Naive thymus-derived CD4-positive, alpha-beta T cell (primary cell): ENCODE results near the gene NFATC2. TPM values are rescaled to one million over a fixed set of nuclear protein-coding genes. Genes with fewer than 3 reads are reported as not detected.
A peak's percentile ranks its signal among the peaks of the same experiment; 100 is the strongest.

Experiments
- ATAC-seq: fragments of 150-1000 bp; cut with Tn5 transposase; 2 replicates; pipeline ENCODE4 v1.10.0; 2021; ENCODE audit warnings: mild to moderate bottlenecking, moderate library complexity
- CTCF ChIA-PET: fragments of 350-600 bp; sonication (Branson Sonifier 250); formaldehyde crosslinking; loops from one replicate; lab custom pipeline; 2021; ENCODE audit warnings: antibody characterized with exemption; lab: Charles Lee
- POLR2A ChIA-PET: fragments of 350-600 bp; sonication (Branson Sonifier 250); formaldehyde crosslinking; loops from one replicate; lab custom pipeline; 2021; ENCODE audit warnings: antibody characterized with exemption, inconsistent platforms; lab: Charles Lee
- DNase-seq, 9 donors: peaks; one replicate each; pipeline versions ENCODE4 v3.0.0 to v3.0.0-alpha.2; 2020 to 2022; ENCODE audit warnings: mixed read lengths in 1 of 9
- H3K27ac ChIP-seq: one replicate; pipeline ENCODE4 v1.7.0; 2013; ENCODE audit warnings: mild to moderate bottlenecking, low read depth, low read length, moderate library complexity
- H3K27me3 ChIP-seq, 2 donors: one replicate each; pipeline ENCODE4 v1.7.0; 2013; ENCODE audit warnings: low read length in 2 of 2, mild to moderate bottlenecking in 2 of 2, moderate library complexity in 2 of 2; ENCODE audit not compliant: control insufficient read depth in 2 of 2, insufficient read depth in 2 of 2
- H3K36me3 ChIP-seq, 3 experiments: 1 replicate in 2 of 3; 2 replicates in 1 of 3; pipeline ENCODE4 v1.7.0; 2013; ENCODE audit warnings: low read length in 3 of 3, mild to moderate bottlenecking in 3 of 3, moderate library complexity in 1 of 3; ENCODE audit not compliant: insufficient read depth in 3 of 3, control insufficient read depth in 2 of 3
- H3K4me1 ChIP-seq, 2 donors: one replicate each; pipeline ENCODE4 v1.7.0; 2013; ENCODE audit warnings: low read length in 2 of 2, mild to moderate bottlenecking in 2 of 2, moderate library complexity in 1 of 2; ENCODE audit not compliant: control insufficient read depth in 2 of 2, insufficient read depth in 2 of 2
- H3K4me3 ChIP-seq: 2 replicates; pipeline ENCODE4 v1.7.0; 2013; ENCODE audit warnings: mild to moderate bottlenecking, low read length
- H3K9me3 ChIP-seq, 3 experiments: 1 replicate in 2 of 3; 2 replicates in 1 of 3; pipeline ENCODE4 v1.7.0; 2013; ENCODE audit warnings: low read length in 3 of 3; ENCODE audit not compliant: control insufficient read depth in 2 of 3
- H3K27ac Mint-ChIP-seq, 9 donors: one replicate each; pipeline ENCODE4 v1.8.0; 2020 to 2022; ENCODE audit warnings: mixed read lengths in 9 of 9, mild to moderate bottlenecking in 8 of 9, moderate library complexity in 5 of 9, inconsistent platforms in 2 of 9
- H3K27me3 Mint-ChIP-seq, 5 donors: one replicate each; pipeline ENCODE4 v1.8.0; 2021 to 2022; ENCODE audit warnings: mixed read lengths in 5 of 5, mild to moderate bottlenecking in 1 of 5
- H3K36me3 Mint-ChIP-seq, 5 donors: one replicate each; pipeline ENCODE4 v1.8.0; 2020 to 2022; ENCODE audit warnings: mixed read lengths in 5 of 5, mild to moderate bottlenecking in 3 of 5, inconsistent platforms in 1 of 5
- H3K4me1 Mint-ChIP-seq, 7 donors: one replicate each; pipeline ENCODE4 v1.8.0; 2020 to 2022; ENCODE audit warnings: mixed read lengths in 7 of 7, mild to moderate bottlenecking in 3 of 7, inconsistent platforms in 1 of 7
- H3K4me3 Mint-ChIP-seq, 10 donors: one replicate each; pipeline ENCODE4 v1.8.0; 2020 to 2022; ENCODE audit warnings: mild to moderate bottlenecking in 10 of 10, mixed read lengths in 10 of 10, moderate library complexity in 6 of 10, inconsistent platforms in 2 of 10
- H3K9me3 Mint-ChIP-seq, 11 donors: one replicate each; pipeline ENCODE4 v1.8.0; 2020 to 2022; ENCODE audit warnings: mixed read lengths in 11 of 11, mild to moderate bottlenecking in 4 of 11, inconsistent platforms in 1 of 11, moderate library complexity in 1 of 11
- intact Hi-C, 2 donors: fragments of 100-400 bp; cut with micrococcal nuclease; formaldehyde crosslinking; loops; one replicate each; pipeline ENCODE4 v1.15.1; 2023
- polyA plus RNA-seq, 2 donors: library from polyadenylated mRNA; unstranded; fragments of 300-500 nt; fragmentation: Illumina TruSeq; gene quantifications; one replicate each; pipeline ENCODE4 v1.2.3, GENCODE V29; 2021
- total RNA-seq, 6 experiments: library from RNA in 5 of 6; stranded (reverse) in 5 of 6; gene quantifications; 1 replicate in 5 of 6; 2 replicates in 1 of 6; pipeline ENCODE4 v1.2.3 and lab custom pipeline; 2021 to 2026

The NFATC2 gene
- total and polyA plus RNA-seq, 7 experiments from 2014 or later: 16.6 to 66.8 (median 42.6) TPM

- Mint-ChIP-seq H3K4me1 (peaks cover 76 to 94% (median 86%) of the 10 kb centered on the region in 7 donors), H3K4me3 (peak overlapping the region; percentile 3 to 73 (median 57)), H3K27me3 (no peaks in the 10 kb centered on the region), H3K27ac (peak overlapping the region; percentile 14 to 91 (median 74)), H3K36me3 (peaks cover 0 to 23% (median 4%) of the 10 kb centered on the region in 5 donors), H3K9me3 (no peaks in the 10 kb centered on the region)
- DNase-seq (peak in 5 of 9 donors; percentile 28 to 62 (median 41)), ATAC-seq (peak; percentile 55)
- intact Hi-C loops: loop anchor here (1.0 to 5.0 kb wide), 5 partner anchors 13 to 126 kb away; no protein-coding TSS in a partner anchor
- Histone ChIP-seq H3K4me3 (peak overlapping the region; percentile 19), H3K27me3 (no peaks in the 10 kb centered on the region), H3K27ac (peak overlapping the region; percentile 52), H3K9me3 (no peaks in the 10 kb centered on the region), H3K36me3 (peaks cover 0 to 11% (median 0%) of the 10 kb centered on the region in 3 experiments), H3K4me1 (peaks cover 56 to 88% of the 10 kb centered on the region in 2 donors)
- ChIA-PET POLR2A (interaction anchor here (0.6 to 3.0 kb wide), 4 partner anchors 9 to 31 kb away, joined by 3 to 10 read pairs (median 4); partner anchors contain the start of gene NFATC2), CTCF (interaction anchor here (0.6 to 0.8 kb wide), 2 partner anchors 68 to 144 kb away, joined by 3 read pairs; no protein-coding TSS in a partner anchor)
These were observed 14.1 kb downstream of the NFATC2 start for GRCh38 chr20:51528263-51529027.

GRCh38 chr20:51526754-51527153 is 15.8 kb downstream of the NFATC2 start:
- Mint-ChIP-seq H3K27me3 (no peaks in the 10 kb centered on the region), H3K4me1 (peaks cover 75 to 89% (median 82%) of the 10 kb centered on the region in 7 donors), H3K4me3 (peak overlapping the region in 8 of 10 donors; percentile 33 to 85 (median 74)), H3K27ac (peak overlapping the region in 8 of 9 donors; percentile 41 to 90 (median 86)), H3K9me3 (peaks cover 0 to 1% (median 0%) of the 10 kb centered on the region in 11 donors), H3K36me3 (peaks cover 8 to 32% (median 13%) of the 10 kb centered on the region in 5 donors)
- ChIA-PET POLR2A (interaction anchor here (1.3 to 3.0 kb wide), 3 partner anchors 16 to 26 kb away, joined by 3 to 10 read pairs (median 5); partner anchors contain the start of gene NFATC2), CTCF (no interaction called here)
- H3K4me1 ChIP-seq: peaks cover 44 to 71% of the 10 kb centered on the region in 2 donors
- DNase-seq (no peak), ATAC-seq (no peak)
- no peak overlapping the region for H3K4me3 ChIP-seq
- H3K9me3 ChIP-seq: no peaks in the 10 kb centered on the region
- no peaks in the 10 kb centered on the region for H3K27me3 ChIP-seq
- no peak overlapping the region for H3K27ac ChIP-seq
- intact Hi-C loops: loop anchor here in 1 of 2 donors (2.0 to 5.0 kb wide), 2 partner anchors 14 to 124 kb away; no protein-coding TSS in a partner anchor
- peaks cover 0 to 24% (median 5%) of the 10 kb centered on the region in 3 experiments for H3K36me3 ChIP-seq

GRCh38 chr20:51526106-51526470 is 16.4 kb downstream of the NFATC2 start:
- H3K4me3 Mint-ChIP-seq: peak overlapping the region; percentile 70 to 86 (median 79)
- peaks cover 0 to 1% (median 0%) of the 10 kb centered on the region in 11 donors for H3K9me3 Mint-ChIP-seq
- intact Hi-C loops: loop anchor here in 1 of 2 donors (2.0 to 5.0 kb wide), 2 partner anchors 15 to 124 kb away; no protein-coding TSS in a partner anchor
- peaks cover 11 to 32% (median 16%) of the 10 kb centered on the region in 5 donors for H3K36me3 Mint-ChIP-seq
- POLR2A ChIA-PET: interaction anchor here (1.3 to 3.0 kb wide), 3 partner anchors 16 to 25 kb away, joined by 3 to 10 read pairs (median 5); partner anchors contain the start of gene NFATC2
- no peaks in the 10 kb centered on the region for H3K27me3 ChIP-seq
- no peak for ATAC-seq
- H3K27ac ChIP-seq: peak overlapping the region; percentile 46
- CTCF ChIA-PET: interaction anchor here (0.6 kb wide), 1 partner anchor 100 kb away, joined by 3 read pairs; no protein-coding TSS in a partner anchor
- peaks cover 0 to 24% (median 5%) of the 10 kb centered on the region in 3 experiments for H3K36me3 ChIP-seq
- H3K4me1 ChIP-seq: peaks cover 38 to 65% of the 10 kb centered on the region in 2 donors
- H3K9me3 ChIP-seq: no peaks in the 10 kb centered on the region
- peaks cover 68 to 86% (median 78%) of the 10 kb centered on the region in 7 donors for H3K4me1 Mint-ChIP-seq
- peak overlapping the region; percentile 66 to 90 (median 87) for H3K27ac Mint-ChIP-seq
- no peak for DNase-seq
- H3K4me3 ChIP-seq: peak overlapping the region; percentile 33
- no peaks in the 10 kb centered on the region for H3K27me3 Mint-ChIP-seq

- Mint-ChIP-seq H3K27ac (peak overlapping the region; percentile 66 to 90 (median 87)), H3K4me3 (peak overlapping the region; percentile 70 to 86 (median 79)), H3K4me1 (peaks cover 62 to 81% (median 78%) of the 10 kb centered on the region in 7 donors), H3K36me3 (peaks cover 11 to 28% (median 16%) of the 10 kb centered on the region in 5 donors), H3K27me3 (no peaks in the 10 kb centered on the region), H3K9me3 (peaks cover 0 to 1% (median 0%) of the 10 kb centered on the region in 11 donors)
- Histone ChIP-seq H3K27me3 (no peaks in the 10 kb centered on the region), H3K27ac (peak overlapping the region; percentile 46), H3K4me3 (peak overlapping the region; percentile 33), H3K9me3 (no peaks in the 10 kb centered on the region), H3K36me3 (peaks cover 0 to 24% (median 5%) of the 10 kb centered on the region in 3 experiments), H3K4me1 (peaks cover 32 to 59% of the 10 kb centered on the region in 2 donors)
- POLR2A ChIA-PET: interaction anchor here (1.3 to 3.0 kb wide), 3 partner anchors 16 to 25 kb away, joined by 3 to 10 read pairs (median 5); partner anchors contain the start of gene NFATC2
- CTCF ChIA-PET: interaction anchor here (0.6 kb wide), 1 partner anchor 99 kb away, joined by 3 read pairs; no protein-coding TSS in a partner anchor
- ATAC-seq (peak; percentile 71), DNase-seq (peak in 2 of 9 donors; percentile 29 to 49)
- intact Hi-C loops: loop anchor here (2.0 to 5.0 kb wide), 2 partner anchors 15 to 123 kb away; no protein-coding TSS in a partner anchor
These were observed 17.0 kb downstream of the NFATC2 start for GRCh38 chr20:51525241-51526105.

GRCh38 chr20:51523276-51524013 is 19.1 kb downstream of the NFATC2 start:
- Histone ChIP-seq H3K36me3 (peaks cover 0 to 29% (median 5%) of the 10 kb centered on the region in 3 experiments), H3K27ac (no peak overlapping the region), H3K4me1 (peaks cover 20 to 41% of the 10 kb centered on the region in 2 donors), H3K4me3 (no peak overlapping the region), H3K9me3 (no peaks in the 10 kb centered on the region), H3K27me3 (no peaks in the 10 kb centered on the region)
- DNase-seq: no peak
- H3K9me3 Mint-ChIP-seq: peaks cover 0 to 1% (median 0%) of the 10 kb centered on the region in 11 donors
- H3K36me3 Mint-ChIP-seq: peaks cover 11 to 32% (median 23%) of the 10 kb centered on the region in 5 donors
- ATAC-seq: no peak
- peaks cover 54 to 72% (median 66%) of the 10 kb centered on the region in 7 donors for H3K4me1 Mint-ChIP-seq
- ChIA-PET CTCF (no interaction called here), POLR2A (no interaction called here)
- no peak overlapping the region for H3K4me3 Mint-ChIP-seq
- H3K27ac Mint-ChIP-seq: peak overlapping the region in 2 of 9 donors; percentile 23 to 51
- H3K27me3 Mint-ChIP-seq: no peaks in the 10 kb centered on the region
- intact Hi-C loops: loop anchor here in 1 of 2 donors (2.0 kb wide), 1 partner anchor 17 kb away; no protein-coding TSS in a partner anchor
